HEK293 (cell line): Measurements from ENCODE around the gene TTC23.

ENCODE experiments used
- CTCF ChIA-PET: fragments of 350-600 bp; formaldehyde crosslinking; extraction: SDS; loops from one replicate; lab custom pipeline; 2021; ENCODE audit warnings: antibody characterized with exemption; lab: Yijun Ruan, JAX
- POLR2A ChIA-PET: fragments of 300-600 bp; formaldehyde crosslinking; extraction: SDS; loops from one replicate; lab custom pipeline; 2020; ENCODE audit warnings: antibody characterized with exemption, inconsistent platforms; lab: Yijun Ruan, JAX
- H3K27ac ChIP-seq: fragments of 200-500 bp; sonication (Bioruptor generic); 2 replicates; pipeline ENCODE4 v1.5.1; 2014; ENCODE audit warnings: low read depth, low read length, control low read depth, inconsistent platforms; ENCODE audit errors: extremely low read depth
- H3K36me3 ChIP-seq, 2 experiments: fragments of 200-500 bp in 1 of 2; sonication (Bioruptor generic) in 1 of 2; 1 replicate in 1 of 2; 2 replicates in 1 of 2; pipeline ENCODE4 v1.5.1; 2014 to 2017; ENCODE audit warnings: inconsistent platforms in 2 of 2, low read length in 2 of 2; ENCODE audit not compliant: control insufficient read depth in 2 of 2, insufficient read depth in 1 of 2
- H3K4me1 ChIP-seq: fragments of 200-500 bp; sonication (Bioruptor generic); 2 replicates; pipeline ENCODE4 v1.5.1; 2014; ENCODE audit warnings: mild to moderate bottlenecking, low read length, inconsistent platforms; ENCODE audit not compliant: control insufficient read depth, insufficient read depth
- H3K4me3 ChIP-seq: 2 replicates; pipeline ENCODE4 v1.5.1; 2011; ENCODE audit warnings: low read depth, mild to moderate bottlenecking, control low read depth, low read length, moderate library complexity
- H3K9me3 ChIP-seq: fragments of 200-500 bp; sonication (Bioruptor generic); 2 replicates; pipeline ENCODE4 v1.5.1; 2014; ENCODE audit warnings: low read depth, low read length, inconsistent platforms; ENCODE audit not compliant: control insufficient read depth, insufficient read depth
- EGR2 ChIP-seq: fragments of 450-650 bp; formaldehyde crosslinking; IDR thresholded peaks from 2 replicates; pipeline ENCODE4 v1.5.1; 2016; ENCODE audit warnings: low read depth, missing biosample characterization, missing genetic modification characterization
- HOXC10 ChIP-seq: sonication (generic); formaldehyde crosslinking; IDR thresholded peaks from 2 replicates; pipeline ENCODE4 v1.8.1; 2023; ENCODE audit warnings: mild to moderate bottlenecking, missing genetic modification reagents
- KLF7 ChIP-seq: fragments of 450-650 bp; formaldehyde crosslinking; IDR thresholded peaks from 2 replicates; pipeline ENCODE4 v1.5.1; 2016; ENCODE audit warnings: missing biosample characterization, missing genetic modification characterization, borderline replicate concordance
- KLF9 ChIP-seq: fragments of 450-650 bp; formaldehyde crosslinking; IDR thresholded peaks from 2 replicates; pipeline ENCODE4 v1.5.1; 2016; ENCODE audit warnings: missing biosample characterization, missing genetic modification characterization, low read depth
- SCRT2 ChIP-seq: fragments of 450-650 bp; formaldehyde crosslinking; IDR thresholded peaks from 2 replicates; pipeline ENCODE4 v1.5.1; 2016; ENCODE audit warnings: missing biosample characterization, missing genetic modification characterization
- ZBTB21 ChIP-seq: fragments of 450-650 bp; formaldehyde crosslinking; IDR thresholded peaks from 2 replicates; pipeline ENCODE4 v1.5.1; 2017; ENCODE audit warnings: missing biosample characterization, missing genetic modification characterization
- ZIC2 ChIP-seq: fragments of 450-650 bp; formaldehyde crosslinking; IDR thresholded peaks from 2 replicates; pipeline ENCODE4 v1.5.1; 2016; ENCODE audit warnings: missing biosample characterization, missing genetic modification characterization
- ZNF114 ChIP-seq: fragments of 450-650 bp; formaldehyde crosslinking; IDR thresholded peaks from 2 replicates; pipeline ENCODE4 v1.5.0; 2017; ENCODE audit warnings: missing biosample characterization, missing genetic modification characterization
- ZNF16 ChIP-seq: fragments of 450-650 bp; formaldehyde crosslinking; IDR thresholded peaks from 2 replicates; pipeline ENCODE4 v1.5.1; 2016; ENCODE audit warnings: low read depth, missing biosample characterization, missing genetic modification characterization
- ZNF214 ChIP-seq: fragments of 450-650 bp; formaldehyde crosslinking; IDR thresholded peaks from 2 replicates; pipeline ENCODE4 v1.5.1; 2017; ENCODE audit warnings: missing biosample characterization, mild to moderate bottlenecking, missing genetic modification characterization, borderline replicate concordance
- ZNF221 ChIP-seq: fragments of 450-650 bp; formaldehyde crosslinking; IDR thresholded peaks from 2 replicates; pipeline ENCODE4 v1.5.1; 2017; ENCODE audit warnings: missing biosample characterization, missing genetic modification characterization, borderline replicate concordance
- ZNF292 ChIP-seq: fragments of 450-650 bp; formaldehyde crosslinking; IDR thresholded peaks from 2 replicates; pipeline ENCODE4 v1.5.1; 2016; ENCODE audit warnings: low read depth, missing biosample characterization, missing genetic modification characterization, borderline replicate concordance
- ZNF423 ChIP-seq: fragments of 450-650 bp; formaldehyde crosslinking; IDR thresholded peaks from 2 replicates; pipeline ENCODE4 v1.5.1; 2016; ENCODE audit warnings: missing biosample characterization, missing genetic modification characterization
- ZNF433 ChIP-seq: fragments of 450-650 bp; formaldehyde crosslinking; IDR thresholded peaks from 2 replicates; pipeline ENCODE4 v1.5.1; 2016; ENCODE audit warnings: missing biosample characterization, missing genetic modification characterization, low read depth
- ZNF521 ChIP-seq: fragments of 450-650 bp; formaldehyde crosslinking; IDR thresholded peaks from 2 replicates; pipeline ENCODE4 v1.5.1; 2017; ENCODE audit warnings: missing biosample characterization, mild to moderate bottlenecking, missing genetic modification characterization
- ZNF530 ChIP-seq: fragments of 450-650 bp; formaldehyde crosslinking; IDR thresholded peaks from 2 replicates; pipeline ENCODE4 v1.5.1; 2016; ENCODE audit warnings: low read depth, missing biosample characterization, missing genetic modification characterization
- ZNF555 ChIP-seq: fragments of 450-650 bp; formaldehyde crosslinking; conservative IDR thresholded peaks from 2 replicates; pipeline ENCODE4 v1.5.1; 2017; ENCODE audit warnings: missing biosample characterization, mild to moderate bottlenecking, missing genetic modification characterization, inconsistent platforms
- ZNF660 ChIP-seq: fragments of 450-650 bp; IDR thresholded peaks from 2 replicates; pipeline ENCODE4 v1.5.1; 2018; ENCODE audit warnings: missing biosample characterization, mild to moderate bottlenecking, missing genetic modification characterization
- ZNF776 ChIP-seq: fragments of 450-650 bp; formaldehyde crosslinking; IDR thresholded peaks from 2 replicates; pipeline ENCODE4 v1.5.0; 2017; ENCODE audit warnings: missing biosample characterization, missing genetic modification characterization, borderline replicate concordance
- ZNF791 ChIP-seq: fragments of 450-650 bp; formaldehyde crosslinking; IDR thresholded peaks from 2 replicates; pipeline ENCODE4 v1.5.1; 2016; ENCODE audit warnings: missing biosample characterization, missing genetic modification characterization
- ZNF837 ChIP-seq: fragments of 450-650 bp; formaldehyde crosslinking; IDR thresholded peaks from 2 replicates; pipeline ENCODE4 v1.5.1; 2016; ENCODE audit warnings: missing biosample characterization, missing genetic modification characterization
- TF ChIP-seq, protein P1 (sequence below): fragments of 450-650 bp; formaldehyde crosslinking; IDR thresholded peaks from 2 replicates; pipeline ENCODE4 v1.5.1; 2016; ENCODE audit warnings: missing biosample characterization, missing genetic modification characterization
- TF ChIP-seq, protein P2 (sequence below): fragments of 450-650 bp; formaldehyde crosslinking; IDR thresholded peaks from 2 replicates; pipeline ENCODE4 v1.5.1; 2017; ENCODE audit warnings: missing biosample characterization, missing genetic modification characterization
- TF ChIP-seq, protein P3 (sequence below): fragments of 450-650 bp; formaldehyde crosslinking; IDR thresholded peaks from 2 replicates; pipeline ENCODE4 v1.5.1; 2016; ENCODE audit warnings: missing biosample characterization, missing genetic modification characterization
- TF ChIP-seq, protein P4 (sequence below): fragments of 450-650 bp; formaldehyde crosslinking; IDR thresholded peaks from 2 replicates; pipeline ENCODE4 v1.5.1; 2016; ENCODE audit warnings: missing biosample characterization, missing genetic modification characterization
- TF ChIP-seq, protein P5 (sequence below): fragments of 450-650 bp; formaldehyde crosslinking; IDR thresholded peaks from 2 replicates; pipeline ENCODE4 v1.5.1; 2016; ENCODE audit warnings: missing biosample characterization, missing genetic modification characterization

TTC23 gene

DNA sequence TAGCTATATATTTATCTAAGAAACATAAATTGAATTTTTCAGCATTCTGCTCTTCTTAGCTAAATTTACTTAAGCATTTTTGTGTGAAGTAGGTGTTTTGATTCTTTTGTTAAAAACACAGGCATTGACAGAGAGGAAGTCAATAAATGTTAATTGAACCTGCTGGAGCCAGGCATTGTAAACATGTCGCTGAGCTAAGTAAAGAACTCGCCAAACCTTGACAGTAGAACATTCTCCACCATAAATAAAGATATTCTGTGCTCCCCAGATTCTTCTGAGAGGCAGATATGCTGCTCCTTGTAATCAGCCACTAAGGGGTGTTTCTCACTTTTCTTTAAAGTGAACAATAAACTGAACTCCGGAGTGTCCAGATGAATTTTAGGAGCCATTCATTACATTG lies 106.1 kb downstream of the TTC23 start:
- Histone ChIP-seq H3K27ac (no peak overlapping the region), H3K9me3 (no peaks in the 10 kb centered on the region), H3K4me1 (no peaks in the 10 kb centered on the region; the same call in 1 of the 2 replicates), H3K4me3 (no peak overlapping the region), H3K36me3 (peaks cover 0 to 6% of the 10 kb centered on the region in 2 experiments; a peak in 1 of 3 replicates)
- CTCF ChIA-PET, result interaction anchor here (0.6 to 3.6 kb wide), 3 partner anchors 37 to 69 kb away, joined by 3 to 15 read pairs (median 3); no protein-coding TSS in a partner anchor
- POLR2A ChIA-PET, result no interaction called here
- no peak for TF ChIP-seq ZNF292 (tag by site-specific recombination)
- TF ChIP-seq ZNF114 (tag by site-specific recombination), result no peak
- no peak for TF ChIP-seq KLF7 (tag by site-specific recombination)
- TF ChIP-seq ZNF214 (tag by site-specific recombination), result no peak
- no peak for TF ChIP-seq KLF9 (tag by site-specific recombination)
- TF ChIP-seq ZBTB21, result no peak
- no peak for TF ChIP-seq ZNF423 (tag by site-specific recombination)
- no peak for TF ChIP-seq ZNF530 (tag by site-specific recombination)
- TF ChIP-seq, all 188 proteins: peak for 0

DNA sequence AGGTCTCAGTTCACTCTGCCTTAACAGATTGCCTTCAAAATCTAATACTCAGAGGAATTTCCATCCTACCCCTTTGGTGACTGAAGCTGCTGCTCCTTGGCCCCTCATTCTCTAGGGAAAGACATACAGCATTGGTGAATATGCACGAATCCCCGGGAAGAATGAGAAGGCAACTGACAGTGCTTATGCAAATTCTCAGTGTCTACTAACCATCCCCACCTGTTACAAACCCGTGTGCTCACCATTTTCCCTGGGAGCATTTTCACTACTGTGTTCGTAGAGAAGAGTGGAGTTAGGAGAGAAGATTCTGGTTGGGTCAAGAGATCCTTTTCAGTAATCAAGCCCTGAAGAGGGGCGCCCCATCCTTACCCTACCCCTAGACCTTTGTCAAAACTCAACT lies 106.8 kb downstream of the TTC23 start:
- TF ChIP-seq ZIC2 (tag by site-specific recombination) (no peak), ZNF660 (tag by site-specific recombination) (no peak), ZNF791 (tag by site-specific recombination) (no peak), HOXC10 (CRISPR knock-in tag) (no peak), ZNF221 (tag by site-specific recombination) (no peak), ZNF555 (tag by site-specific recombination) (no peak), EGR2 (no peak), ZNF433 (no peak), SCRT2 (no peak), ZNF521 (tag by site-specific recombination) (no peak), ZNF16 (no peak), ZNF837 (tag by site-specific recombination) (no peak), ZNF776 (tag by site-specific recombination) (no peak)
- TF ChIP-seq, protein P1, sequence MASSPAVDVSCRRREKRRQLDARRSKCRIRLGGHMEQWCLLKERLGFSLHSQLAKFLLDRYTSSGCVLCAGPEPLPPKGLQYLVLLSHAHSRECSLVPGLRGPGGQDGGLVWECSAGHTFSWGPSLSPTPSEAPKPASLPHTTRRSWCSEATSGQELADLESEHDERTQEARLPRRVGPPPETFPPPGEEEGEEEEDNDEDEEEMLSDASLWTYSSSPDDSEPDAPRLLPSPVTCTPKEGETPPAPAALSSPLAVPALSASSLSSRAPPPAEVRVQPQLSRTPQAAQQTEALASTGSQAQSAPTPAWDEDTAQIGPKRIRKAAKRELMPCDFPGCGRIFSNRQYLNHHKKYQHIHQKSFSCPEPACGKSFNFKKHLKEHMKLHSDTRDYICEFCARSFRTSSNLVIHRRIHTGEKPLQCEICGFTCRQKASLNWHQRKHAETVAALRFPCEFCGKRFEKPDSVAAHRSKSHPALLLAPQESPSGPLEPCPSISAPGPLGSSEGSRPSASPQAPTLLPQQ (tag by site-specific recombination), result no peak
- TF ChIP-seq, protein P2, sequence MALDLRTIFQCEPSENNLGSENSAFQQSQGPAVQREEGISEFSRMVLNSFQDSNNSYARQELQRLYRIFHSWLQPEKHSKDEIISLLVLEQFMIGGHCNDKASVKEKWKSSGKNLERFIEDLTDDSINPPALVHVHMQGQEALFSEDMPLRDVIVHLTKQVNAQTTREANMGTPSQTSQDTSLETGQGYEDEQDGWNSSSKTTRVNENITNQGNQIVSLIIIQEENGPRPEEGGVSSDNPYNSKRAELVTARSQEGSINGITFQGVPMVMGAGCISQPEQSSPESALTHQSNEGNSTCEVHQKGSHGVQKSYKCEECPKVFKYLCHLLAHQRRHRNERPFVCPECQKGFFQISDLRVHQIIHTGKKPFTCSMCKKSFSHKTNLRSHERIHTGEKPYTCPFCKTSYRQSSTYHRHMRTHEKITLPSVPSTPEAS (tag by site-specific recombination), result no peak
- TF ChIP-seq, protein P3, sequence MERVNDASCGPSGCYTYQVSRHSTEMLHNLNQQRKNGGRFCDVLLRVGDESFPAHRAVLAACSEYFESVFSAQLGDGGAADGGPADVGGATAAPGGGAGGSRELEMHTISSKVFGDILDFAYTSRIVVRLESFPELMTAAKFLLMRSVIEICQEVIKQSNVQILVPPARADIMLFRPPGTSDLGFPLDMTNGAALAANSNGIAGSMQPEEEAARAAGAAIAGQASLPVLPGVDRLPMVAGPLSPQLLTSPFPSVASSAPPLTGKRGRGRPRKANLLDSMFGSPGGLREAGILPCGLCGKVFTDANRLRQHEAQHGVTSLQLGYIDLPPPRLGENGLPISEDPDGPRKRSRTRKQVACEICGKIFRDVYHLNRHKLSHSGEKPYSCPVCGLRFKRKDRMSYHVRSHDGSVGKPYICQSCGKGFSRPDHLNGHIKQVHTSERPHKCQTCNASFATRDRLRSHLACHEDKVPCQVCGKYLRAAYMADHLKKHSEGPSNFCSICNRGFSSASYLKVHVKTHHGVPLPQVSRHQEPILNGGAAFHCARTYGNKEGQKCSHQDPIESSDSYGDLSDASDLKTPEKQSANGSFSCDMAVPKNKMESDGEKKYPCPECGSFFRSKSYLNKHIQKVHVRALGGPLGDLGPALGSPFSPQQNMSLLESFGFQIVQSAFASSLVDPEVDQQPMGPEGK (tag by site-specific recombination), result no peak
- TF ChIP-seq, protein P4, sequence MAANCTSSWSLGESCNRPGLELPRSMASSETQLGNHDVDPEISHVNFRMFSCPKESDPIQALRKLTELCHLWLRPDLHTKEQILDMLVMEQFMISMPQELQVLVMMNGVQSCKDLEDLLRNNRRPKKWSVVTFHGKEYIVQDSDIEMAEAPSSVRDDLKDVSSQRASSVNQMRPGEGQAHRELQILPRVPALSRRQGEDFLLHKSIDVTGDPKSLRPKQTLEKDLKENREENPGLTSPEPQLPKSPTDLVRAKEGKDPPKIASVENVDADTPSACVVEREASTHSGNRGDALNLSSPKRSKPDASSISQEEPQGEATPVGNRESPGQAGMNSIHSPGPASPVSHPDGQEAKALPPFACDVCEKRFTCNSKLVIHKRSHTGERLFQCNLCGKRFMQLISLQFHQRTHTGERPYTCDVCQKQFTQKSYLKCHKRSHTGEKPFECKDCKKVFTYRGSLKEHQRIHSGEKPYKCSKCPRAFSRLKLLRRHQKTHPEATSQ, result no peak
- TF ChIP-seq, protein P5, sequence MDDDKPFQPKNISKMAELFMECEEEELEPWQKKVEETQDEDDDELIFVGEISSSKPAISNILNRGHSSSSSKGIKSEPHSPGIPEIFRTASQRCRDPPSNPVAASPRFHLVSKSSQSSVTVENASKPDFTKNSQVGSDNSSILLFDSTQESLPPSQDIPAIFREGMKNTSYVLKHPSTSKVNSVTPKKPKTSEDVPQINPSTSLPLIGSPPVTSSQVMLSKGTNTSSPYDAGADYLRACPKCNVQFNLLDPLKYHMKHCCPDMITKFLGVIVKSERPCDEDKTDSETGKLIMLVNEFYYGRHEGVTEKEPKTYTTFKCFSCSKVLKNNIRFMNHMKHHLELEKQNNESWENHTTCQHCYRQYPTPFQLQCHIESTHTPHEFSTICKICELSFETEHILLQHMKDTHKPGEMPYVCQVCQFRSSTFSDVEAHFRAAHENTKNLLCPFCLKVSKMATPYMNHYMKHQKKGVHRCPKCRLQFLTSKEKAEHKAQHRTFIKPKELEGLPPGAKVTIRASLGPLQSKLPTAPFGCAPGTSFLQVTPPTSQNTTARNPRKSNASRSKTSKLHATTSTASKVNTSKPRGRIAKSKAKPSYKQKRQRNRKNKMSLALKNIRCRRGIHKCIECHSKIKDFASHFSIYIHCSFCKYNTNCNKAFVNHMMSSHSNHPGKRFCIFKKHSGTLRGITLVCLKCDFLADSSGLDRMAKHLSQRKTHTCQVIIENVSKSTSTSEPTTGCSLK (tag by site-specific recombination), result no peak
- no peaks in the 10 kb centered on the region; the same call in 1 of the 2 replicates for H3K4me1 ChIP-seq
- ChIA-PET POLR2A (no interaction called here), CTCF (interaction anchor here (0.6 to 3.6 kb wide), 4 partner anchors 36 to 134 kb away, joined by 3 to 15 read pairs (median 3); no protein-coding TSS in a partner anchor)
- no peak overlapping the region for H3K4me3 ChIP-seq
- H3K36me3 ChIP-seq, result peaks cover 0 to 8% of the 10 kb centered on the region in 2 experiments; a peak in 1 of 3 replicates
- no peaks in the 10 kb centered on the region for H3K9me3 ChIP-seq
- no peak overlapping the region for H3K27ac ChIP-seq
